T-helper 2 cell (primary cell): ENCODE data around the gene TRAF5.
"Not testable (repeated sequence)": the region's sequence is repeated elsewhere in the genome, so short reads cannot be mapped to it uniquely, and the experiment has no call there.

Experiments
- DNase-seq, 5 experiments: peaks; one replicate each; pipeline versions ENCODE4 v3.0.0 to v3.0.0-alpha.2; 2012 to 2022

The TRAF5 gene

GRCh38 chr1:211379446-211379845 is 52.8 kb downstream of the TRAF5 start:
- no peak for DNase-seq

- DNase-seq, result peak in 1 of 5 experiments; percentile 30
Measured at GRCh38 chr1:211381481-211382181, 55.0 kb downstream of the TRAF5 start.

- DNase-seq, result no peak
Measured at GRCh38 chr1:211382182-211382713, 55.6 kb downstream of the TRAF5 start.

- peak; percentile 55 to 89 (median 61) for DNase-seq
Measured at GRCh38 chr1:211382714-211383480, 56.3 kb downstream of the TRAF5 start.

GRCh38 chr1:211384524-211384923 is 57.9 kb downstream of the TRAF5 start:
- DNase-seq, result no peak

GRCh38 chr1:211386921-211387320 is 60.3 kb downstream of the TRAF5 start:
- no peak for DNase-seq

- DNase-seq, result not testable (repeated sequence)
Measured at GRCh38 chr1:211390829-211391228, 64.2 kb downstream of the TRAF5 start.

- no peak for DNase-seq
Measured at GRCh38 chr1:211393203-211393602, 66.6 kb downstream of the TRAF5 start.

GRCh38 chr1:211398266-211398930 is 71.8 kb downstream of the TRAF5 start:
- DNase-seq, result not testable (repeated sequence)

- DNase-seq, result not testable (repeated sequence)
Measured at GRCh38 chr1:211399851-211400393, 73.3 kb downstream of the TRAF5 start.

- not testable (repeated sequence) for DNase-seq
Measured at GRCh38 chr1:211401751-211402150, 75.1 kb downstream of the TRAF5 start.

- DNase-seq, result not testable (repeated sequence)
Measured at GRCh38 chr1:211406086-211406485, 79.5 kb downstream of the TRAF5 start.

GRCh38 chr1:211407749-211408148 is 81.1 kb downstream of the TRAF5 start:
- DNase-seq, result peak in 2 of 5 experiments; percentile 0 to 56

GRCh38 chr1:211411639-211412038 is 85.0 kb downstream of the TRAF5 start:
- DNase-seq, result no peak

GRCh38 chr1:211415700-211416099 is 89.1 kb downstream of the TRAF5 start:
- DNase-seq, result no peak

- peak in 3 of 5 experiments; percentile 14 to 30 (median 25) for DNase-seq
Measured at GRCh38 chr1:211416246-211416627, 89.6 kb downstream of the TRAF5 start.

- DNase-seq, result peak; percentile 5 to 68 (median 12)
Measured at GRCh38 chr1:211416628-211417323, 90.1 kb downstream of the TRAF5 start.

- peak in 1 of 5 experiments; percentile 66 for DNase-seq
Measured at GRCh38 chr1:211420389-211420788, 93.8 kb downstream of the TRAF5 start.

GRCh38 chr1:211420845-211421454 is 94.3 kb downstream of the TRAF5 start:
- DNase-seq, result peak in 1 of 5 experiments; percentile 3

GRCh38 chr1:211424018-211424417 is 97.4 kb downstream of the TRAF5 start:
- DNase-seq, result peak in 1 of 5 experiments; percentile 6
